Psoas muscle (tissue), 8 donors: ENCODE results near the gene TJP2. TPM values are rescaled to one million over a fixed set of nuclear protein-coding genes. Genes with fewer than 3 reads are reported as not detected.

Experiments
- ATAC-seq, 4 donors: fragments of 200-7000 bp; cut with Tn5 transposase; one replicate each; pipeline ENCODE4 v1.9.1; 2020; ENCODE audit warnings: moderate library complexity in 3 of 4, mild to moderate bottlenecking in 2 of 4
- DNase-seq, 2 donors: peaks; one replicate each; pipeline ENCODE4 v3.0.0-alpha.2; 2020
- H3K27ac ChIP-seq: fragments of 200-600 bp; one replicate; pipeline ENCODE4 v1.8.0; 2022
- H3K27me3 ChIP-seq, 3 donors: fragments of 200-600 bp in 1 of 3; one replicate each; pipeline versions ENCODE4 v1.6.1 to v1.8.0; 2013 to 2022; ENCODE audit warnings: low read length in 2 of 3, mild to moderate bottlenecking in 2 of 3, moderate library complexity in 1 of 3; ENCODE audit not compliant: insufficient read depth in 3 of 3
- H3K36me3 ChIP-seq, 2 donors: fragments of 200-600 bp in 1 of 2; one replicate each; pipeline versions ENCODE4 v1.6.1 to v1.8.0; 2013 to 2022; ENCODE audit warnings: low read depth in 1 of 2, mild to moderate bottlenecking in 1 of 2, moderate library complexity in 1 of 2; ENCODE audit not compliant: insufficient read depth in 1 of 2
- H3K4me1 ChIP-seq: fragments of 200-600 bp; one replicate; pipeline ENCODE4 v1.8.0; 2022
- H3K4me3 ChIP-seq: fragments of 200-600 bp; one replicate; pipeline ENCODE4 v1.8.0; 2022; ENCODE audit warnings: mild to moderate bottlenecking
- H3K9me3 ChIP-seq: fragments of 200-600 bp; one replicate; pipeline ENCODE4 v1.8.0; 2022
- CTCF ChIP-seq: fragments of 200-600 bp; IDR thresholded peaks from one replicate; pipeline ENCODE4 v1.8.0; 2022; ENCODE audit warnings: antibody characterized with exemption
- WGBS, 3 donors: extraction: QIAGEN DNeasy Blood & Tissue Kit; methylation state at CpG; one replicate each; pipeline versions ENCODE4 v1.1.6 to v1.1.7; 2013; 5-methylcytosine and 5-hydroxymethylcytosine counted together
- intact Hi-C, 2 donors: fragments of 100-400 bp; cut with DNase I; formaldehyde crosslinking; loops; one replicate each; pipeline versions ENCODE4 v1.11.0 to v1.14.2; 2022
- polyA plus RNA-seq, 3 donors: library from polyadenylated mRNA; stranded (reverse); fragments of 200-250 nt; gene quantifications; one replicate each; pipeline ENCODE4 v1.2.3, GENCODE V29; 2013
- total RNA-seq, 4 donors: library from RNA; stranded (reverse); fragmentation: NEBNext Ultra II Directional in 2 of 4; extraction: Animal tissue kit (Norgen Biotek cat#: 25700) in 2 of 4; gene quantifications; one replicate each; pipeline versions ENCODE4 v1.2.1 to v1.2.4, GENCODE V29; 2021 to 2023
- donor health status: healthy with polysubstance abuse.
- donor health status: DM: no; HTN: no; CAD: no; lungs with moderate emphysema.
- donor health status: Bipolar disorder and iron deficiency.
- donor health status: healthy.
- donor health status: DM: yes; HTN: yes; CAD: no.
- donor health status: DM: no; HTN: no; CAD: no.
- donor health status: DM: no; HTN: no; CAD: no.
- donor health status: DM: yes; HTN: yes; CAD: no.

TJP2 gene
- total and polyA plus RNA-seq, 7 donors = 6.6 to 25.1 (median 14.8) TPM

- H3K27me3 ChIP-seq = no peaks in the 10 kb centered on the region
- no peak for DNase-seq
- peaks cover 6 to 58% of the 10 kb centered on the region in 2 donors for H3K36me3 ChIP-seq
- no peaks in the 10 kb centered on the region for H3K4me1 ChIP-seq
- H3K9me3 ChIP-seq = no peaks in the 10 kb centered on the region
- intact Hi-C loops = no loop called here
- ATAC-seq = no peak
- TF ChIP-seq CTCF = no peak
- no peak overlapping the region for H3K4me3 ChIP-seq
- H3K27ac ChIP-seq = no peak overlapping the region
- 88 to 94% (median 93%) methylated on average over 3 of the region's 3 CpGs for WGBS, 3 donors
These were observed 44.1 kb downstream of the TJP2 start for GRCh38 chr9:69218166-69218565.

DNA sequence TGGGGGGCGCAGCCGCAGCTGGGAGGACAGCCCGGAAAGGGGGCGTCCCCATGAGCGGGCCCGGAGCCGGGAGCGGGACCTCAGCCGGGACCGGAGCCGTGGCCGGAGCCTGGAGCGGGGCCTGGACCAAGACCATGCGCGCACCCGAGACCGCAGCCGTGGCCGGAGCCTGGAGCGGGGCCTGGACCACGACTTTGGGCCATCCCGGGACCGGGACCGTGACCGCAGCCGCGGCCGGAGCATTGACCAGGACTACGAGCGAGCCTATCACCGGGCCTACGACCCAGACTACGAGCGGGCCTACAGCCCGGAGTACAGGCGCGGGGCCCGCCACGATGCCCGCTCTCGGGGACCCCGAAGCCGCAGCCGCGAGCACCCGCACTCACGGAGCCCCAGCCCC is 47.0 kb downstream of the TJP2 start:
- Histone ChIP-seq H3K27me3 (no peaks in the 10 kb centered on the region), H3K4me3 (no peak overlapping the region), H3K4me1 (no peaks in the 10 kb centered on the region), H3K9me3 (no peaks in the 10 kb centered on the region), H3K36me3 (peaks cover 6 to 68% of the 10 kb centered on the region in 2 donors), H3K27ac (no peak overlapping the region)
- DNase-seq (no peak), ATAC-seq (peak in 1 of 4 donors; percentile 27)
- no peak for TF ChIP-seq CTCF
- intact Hi-C loops = no loop called here
- 97 to 98% (median 98%) methylated on average over 45 to 47 of the region's 47 CpGs for WGBS, 3 donors

GRCh38 chr9:69222970-69223369 is 48.9 kb downstream of the TJP2 start:
- Histone ChIP-seq H3K27ac (no peak overlapping the region), H3K4me1 (no peaks in the 10 kb centered on the region), H3K9me3 (no peaks in the 10 kb centered on the region), H3K36me3 (peaks cover 6 to 70% of the 10 kb centered on the region in 2 donors), H3K4me3 (no peak overlapping the region), H3K27me3 (no peaks in the 10 kb centered on the region)
- TF ChIP-seq CTCF = no peak
- DNase-seq (no peak), ATAC-seq (peak in 1 of 4 donors; percentile 13)
- WGBS, 3 donors = 98 to 99% (median 99%) methylated on average over 7 to 8 of the region's 8 CpGs
- intact Hi-C loops = no loop called here

- H3K27ac ChIP-seq = no peak overlapping the region
- ATAC-seq = peak; percentile 82 to 95 (median 90)
These were observed 49.5 kb downstream of the TJP2 start for GRCh38 chr9:69223605-69224004.

More at GRCh38 chr9:69223605-69224004, 49.5 kb downstream of the TJP2 start:
- H3K4me3 ChIP-seq = no peak overlapping the region
- no peaks in the 10 kb centered on the region for H3K4me1 ChIP-seq
- H3K36me3 ChIP-seq = peaks cover 6 to 70% of the 10 kb centered on the region in 2 donors
- WGBS, 3 donors = 67 to 75% (median 70%) methylated on average over 2 of the region's 2 CpGs
- DNase-seq = no peak
- H3K9me3 ChIP-seq = no peaks in the 10 kb centered on the region
- peak; percentile 70 for TF ChIP-seq CTCF
- intact Hi-C loops = no loop called here
- no peaks in the 10 kb centered on the region for H3K27me3 ChIP-seq
